NCI-H2107 (cell line): ENCODE data around the gene PA2G4.
A peak's percentile ranks its signal among the peaks of the same experiment; 100 is the strongest.
"Not testable (repeated sequence)": the region's sequence is repeated elsewhere in the genome, so short reads cannot be mapped to it uniquely, and the experiment has no call there.

ENCODE experiments used
- DNase-seq: peaks from one replicate; lab custom pipeline; 2025; lab: John Stamatoyannopoulos, UW

PA2G4 gene

GRCh38 chr12:56101045-56101444, 3.3 kb upstream of the PA2G4 start:
- no peak for DNase-seq

GRCh38 chr12:56102683-56103065, 1.7 kb upstream of the PA2G4 start:
- DNase-seq, result no peak

- DNase-seq, result no peak
These were observed 1.2 kb upstream of the PA2G4 start for GRCh38 chr12:56103066-56103711.

GRCh38 chr12:56103823-56104108, 593 bp upstream of the PA2G4 start:
- no peak for DNase-seq

- no peak for DNase-seq
These were observed 653 bp downstream of the PA2G4 start for GRCh38 chr12:56104815-56105608.

GRCh38 chr12:56105609-56105902, 1.2 kb downstream of the PA2G4 start:
- DNase-seq, result no peak

- no peak for DNase-seq
These were observed 2.9 kb downstream of the PA2G4 start for GRCh38 chr12:56107242-56107641.

GRCh38 chr12:56110571-56110970, 6.2 kb downstream of the PA2G4 start:
- no peak for DNase-seq

- DNase-seq, result no peak
These were observed 9.7 kb downstream of the PA2G4 start for GRCh38 chr12:56114084-56114483.

GRCh38 chr12:56115329-56115728, 11.0 kb downstream of the PA2G4 start:
- no peak for DNase-seq

- peak; percentile 96 for DNase-seq
These were observed 12.1 kb downstream of the PA2G4 start, which contains the start of gene RPL41 for GRCh38 chr12:56116267-56117081. Gene RPL41 (plus strand): TSS chr12:56116633.

GRCh38 chr12:56117082-56117706, 12.8 kb downstream of the PA2G4 start:
- DNase-seq, result not testable (repeated sequence)

GRCh38 chr12:56117778-56118687, 13.7 kb downstream of the PA2G4 start, which contains the start of gene ZC3H10:
Gene ZC3H10 (plus strand): TSS chr12:56118266. CDS start chr12:56120563, 2,297 bp downstream.
- peak; percentile 99 for DNase-seq

- DNase-seq, result no peak
These were observed 14.5 kb downstream of the PA2G4 start for GRCh38 chr12:56118688-56119357.

- DNase-seq, result peak; percentile 61
These were observed 15.0 kb downstream of the PA2G4 start for GRCh38 chr12:56119361-56119796.

- no peak for DNase-seq
These were observed 15.9 kb downstream of the PA2G4 start for GRCh38 chr12:56120158-56120846.

GRCh38 chr12:56121204-56121870, 17.0 kb downstream of the PA2G4 start:
- no peak for DNase-seq

- DNase-seq, result no peak
These were observed 18.3 kb downstream of the PA2G4 start for GRCh38 chr12:56122637-56123036.

GRCh38 chr12:56124133-56124532, 19.8 kb downstream of the PA2G4 start:
- DNase-seq, result no peak
